ENCODE results near the gene CELF2. TPM values are rescaled to one million over a fixed set of nuclear protein-coding genes. Genes with fewer than 3 reads are reported as not detected.
A peak's percentile ranks its signal among the peaks of the same experiment; 100 is the strongest.

The CELF2 gene
- total and polyA plus RNA-seq, 9 of the 15 experiments (the other 6 are each of a cell fraction or from before 2014, with no cell fraction given), result 4.0 to 20.3 (median 11.1) TPM

DNA sequence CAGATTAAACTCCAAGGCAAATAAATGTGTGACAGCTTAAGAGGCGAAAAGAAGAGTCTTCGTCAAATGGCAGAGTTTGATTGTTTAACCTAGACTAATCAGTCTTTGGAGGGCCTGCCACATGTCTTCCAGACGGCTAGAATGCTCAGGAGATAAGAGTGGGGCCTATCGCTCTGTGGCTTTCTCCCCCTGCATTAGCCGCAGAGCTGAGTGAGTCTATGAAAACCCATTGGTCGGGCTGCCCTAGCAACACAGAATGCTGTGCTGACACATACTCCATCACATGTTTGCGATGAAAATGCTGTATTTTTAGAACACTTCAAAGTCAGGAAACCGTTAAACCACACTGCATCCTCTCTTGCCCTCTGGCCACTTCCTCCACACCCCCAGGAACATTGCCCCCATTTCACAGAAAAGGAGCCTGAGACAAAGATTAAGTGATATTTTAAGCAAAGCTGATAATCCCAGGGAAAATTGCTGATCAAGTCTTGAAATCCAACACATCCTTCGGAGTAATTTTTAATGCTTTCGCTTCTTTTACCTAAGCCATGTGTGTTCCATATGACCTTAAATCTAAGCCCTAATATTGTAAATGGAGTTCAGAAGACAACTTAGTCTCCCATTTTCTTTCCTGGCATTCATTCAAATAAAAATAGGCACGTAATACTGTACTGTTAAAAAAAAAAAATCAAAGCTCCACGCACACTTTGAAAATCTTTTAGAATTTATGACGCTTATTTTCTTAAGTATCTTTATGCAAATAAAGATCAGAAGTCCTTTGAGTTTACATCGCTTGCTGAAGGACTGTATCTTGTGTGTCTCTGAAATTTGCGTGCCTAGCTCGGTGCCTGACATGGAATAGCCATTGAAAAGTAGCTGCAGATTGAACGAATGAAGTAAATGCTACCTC is 161.2 kb downstream of the CELF2 start (continued):
- TF ChIP-seq, protein P1, sequence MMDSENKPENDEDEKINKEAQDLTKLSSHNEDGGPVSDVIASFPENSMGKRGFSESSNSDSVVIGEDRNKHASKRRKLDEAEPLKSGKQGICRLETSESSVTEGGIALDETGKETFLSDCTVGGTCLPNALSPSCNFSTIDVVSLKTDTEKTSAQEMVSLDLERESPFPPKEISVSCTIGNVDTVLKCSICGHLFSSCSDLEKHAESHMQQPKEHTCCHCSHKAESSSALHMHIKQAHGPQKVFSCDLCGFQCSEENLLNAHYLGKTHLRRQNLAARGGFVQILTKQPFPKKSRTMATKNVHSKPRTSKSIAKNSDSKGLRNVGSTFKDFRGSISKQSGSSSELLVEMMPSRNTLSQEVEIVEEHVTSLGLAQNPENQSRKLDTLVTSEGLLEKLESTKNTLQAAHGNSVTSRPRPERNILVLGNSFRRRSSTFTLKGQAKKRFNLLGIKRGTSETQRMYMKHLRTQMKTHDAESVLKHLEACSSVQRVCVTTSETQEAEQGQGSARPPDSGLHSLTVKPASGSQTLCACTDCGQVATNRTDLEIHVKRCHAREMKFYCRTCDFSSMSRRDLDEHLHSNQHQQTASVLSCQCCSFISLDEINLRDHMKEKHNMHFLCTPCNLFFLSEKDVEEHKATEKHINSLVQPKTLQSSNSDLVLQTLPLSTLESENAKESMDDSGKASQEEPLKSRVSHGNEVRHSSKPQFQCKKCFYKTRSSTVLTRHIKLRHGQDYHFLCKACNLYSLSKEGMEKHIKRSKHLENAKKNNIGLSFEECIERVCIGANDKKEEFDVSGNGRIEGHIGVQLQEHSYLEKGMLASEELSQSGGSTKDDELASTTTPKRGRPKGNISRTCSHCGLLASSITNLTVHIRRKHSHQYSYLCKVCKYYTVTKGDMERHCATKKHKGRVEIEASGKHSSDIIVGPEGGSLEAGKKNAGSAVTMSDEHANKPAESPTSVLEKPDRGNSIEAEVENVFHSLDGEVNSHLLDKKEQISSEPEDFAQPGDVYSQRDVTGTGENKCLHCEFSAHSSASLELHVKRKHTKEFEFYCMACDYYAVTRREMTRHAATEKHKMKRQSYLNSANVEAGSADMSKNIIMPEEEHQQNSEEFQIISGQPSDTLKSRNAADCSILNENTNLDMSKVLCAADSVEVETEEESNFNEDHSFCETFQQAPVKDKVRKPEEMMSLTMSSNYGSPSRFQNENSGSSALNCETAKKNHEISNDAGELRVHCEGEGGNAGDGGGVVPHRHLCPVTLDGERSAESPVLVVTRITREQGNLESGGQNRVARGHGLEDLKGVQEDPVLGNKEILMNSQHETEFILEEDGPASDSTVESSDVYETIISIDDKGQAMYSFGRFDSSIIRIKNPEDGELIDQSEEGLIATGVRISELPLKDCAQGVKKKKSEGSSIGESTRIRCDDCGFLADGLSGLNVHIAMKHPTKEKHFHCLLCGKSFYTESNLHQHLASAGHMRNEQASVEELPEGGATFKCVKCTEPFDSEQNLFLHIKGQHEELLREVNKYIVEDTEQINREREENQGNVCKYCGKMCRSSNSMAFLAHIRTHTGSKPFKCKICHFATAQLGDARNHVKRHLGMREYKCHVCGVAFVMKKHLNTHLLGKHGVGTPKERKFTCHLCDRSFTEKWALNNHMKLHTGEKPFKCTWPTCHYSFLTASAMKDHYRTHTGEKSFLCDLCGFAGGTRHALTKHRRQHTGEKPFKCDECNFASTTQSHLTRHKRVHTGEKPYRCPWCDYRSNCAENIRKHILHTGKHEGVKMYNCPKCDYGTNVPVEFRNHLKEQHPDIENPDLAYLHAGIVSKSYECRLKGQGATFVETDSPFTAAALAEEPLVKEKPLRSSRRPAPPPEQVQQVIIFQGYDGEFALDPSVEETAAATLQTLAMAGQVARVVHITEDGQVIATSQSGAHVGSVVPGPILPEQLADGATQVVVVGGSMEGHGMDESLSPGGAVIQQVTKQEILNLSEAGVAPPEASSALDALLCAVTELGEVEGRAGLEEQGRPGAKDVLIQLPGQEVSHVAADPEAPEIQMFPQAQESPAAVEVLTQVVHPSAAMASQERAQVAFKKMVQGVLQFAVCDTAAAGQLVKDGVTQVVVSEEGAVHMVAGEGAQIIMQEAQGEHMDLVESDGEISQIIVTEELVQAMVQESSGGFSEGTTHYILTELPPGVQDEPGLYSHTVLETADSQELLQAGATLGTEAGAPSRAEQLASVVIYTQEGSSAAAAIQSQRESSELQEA (IDR thresholded peaks at IDR 0.05; ENCODE audit: low read depth), result no peak
- peak; percentile 68 to 69 for TF ChIP-seq NCOA2 (IDR thresholded peaks at IDR 0.05; ENCODE audit: partially characterized antibody in 2 of 2)
- TF ChIP-seq ZNF263 (CRISPR knock-in tag; IDR thresholded peaks at IDR 0.05; ENCODE audit: borderline replicate concordance), result no peak; the same call in 1 of the 2 replicates
- peak; percentile 98 for TF ChIP-seq CBX1 (IDR thresholded peaks at IDR 0.05; ENCODE audit: low read depth)
- peak; percentile 57; the same call in 1 of the 2 replicates for TF ChIP-seq EGR1 (conservative IDR thresholded peaks at IDR 0.05)
- TF ChIP-seq JUND (IDR thresholded peaks at IDR 0.05; ENCODE audit: borderline replicate concordance, low read depth, low read length), result peak; percentile 78
- TF ChIP-seq JUND (tag; IDR thresholded peaks at IDR 0.05; ENCODE audit: borderline replicate concordance, low read depth, low read length), result peak; percentile 78; the same call in 2 of the 3 replicates
- peak; percentile 59; the same call in 1 of the 2 replicates for TF ChIP-seq FOXJ2 (tag; IDR thresholded peaks at IDR 0.05)
- TF ChIP-seq CHD4 (IDR thresholded peaks at IDR 0.05; ENCODE audit: insufficient read depth, insufficient replicate concordance, low read depth, low read length, poor library complexity, severe bottlenecking), result peak; percentile 63
- TF ChIP-seq ZBTB43 (CRISPR knock-in tag; IDR thresholded peaks at IDR 0.05), result no peak
- TF ChIP-seq DACH1 (IDR thresholded peaks at IDR 0.05; ENCODE audit: partially characterized antibody), result peak; percentile 68
- TF ChIP-seq RBM25 (IDR thresholded peaks at IDR 0.05; ENCODE audit: low read depth, low read length, severe bottlenecking), result peak; percentile 98
- peak; percentile 87; the same call in 1 of the 2 replicates for TF ChIP-seq PTBP1 (IDR thresholded peaks at IDR 0.05; ENCODE audit: low read depth, low read length)
- TF ChIP-seq, protein P2, sequence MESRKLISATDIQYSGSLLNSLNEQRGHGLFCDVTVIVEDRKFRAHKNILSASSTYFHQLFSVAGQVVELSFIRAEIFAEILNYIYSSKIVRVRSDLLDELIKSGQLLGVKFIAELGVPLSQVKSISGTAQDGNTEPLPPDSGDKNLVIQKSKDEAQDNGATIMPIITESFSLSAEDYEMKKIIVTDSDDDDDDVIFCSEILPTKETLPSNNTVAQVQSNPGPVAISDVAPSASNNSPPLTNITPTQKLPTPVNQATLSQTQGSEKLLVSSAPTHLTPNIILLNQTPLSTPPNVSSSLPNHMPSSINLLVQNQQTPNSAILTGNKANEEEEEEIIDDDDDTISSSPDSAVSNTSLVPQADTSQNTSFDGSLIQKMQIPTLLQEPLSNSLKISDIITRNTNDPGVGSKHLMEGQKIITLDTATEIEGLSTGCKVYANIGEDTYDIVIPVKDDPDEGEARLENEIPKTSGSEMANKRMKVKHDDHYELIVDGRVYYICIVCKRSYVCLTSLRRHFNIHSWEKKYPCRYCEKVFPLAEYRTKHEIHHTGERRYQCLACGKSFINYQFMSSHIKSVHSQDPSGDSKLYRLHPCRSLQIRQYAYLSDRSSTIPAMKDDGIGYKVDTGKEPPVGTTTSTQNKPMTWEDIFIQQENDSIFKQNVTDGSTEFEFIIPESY (CRISPR knock-in tag; IDR thresholded peaks at IDR 0.05), result no peak; the same call in 1 of the 2 replicates
- TF ChIP-seq SOX6 (IDR thresholded peaks at IDR 0.05), result peak; percentile 94

All from K562 (cell line).